SK-N-SH treated with all-trans-retinoic acid at 6 μM for 48 hours (cell line): ENCODE results near the gene AUTS2.

Source experiments
- ATAC-seq: fragments of 200-7000 bp; cut with Tn5 transposase; 3 replicates; pipeline ENCODE4 v1.9.1; 2020; ENCODE audit warnings: mild to moderate bottlenecking, moderate library complexity
- ARNTL ChIP-seq: fragments of 450-650 bp; formaldehyde crosslinking; IDR thresholded peaks from 2 replicates; pipeline ENCODE4 v1.5.0; 2020; ENCODE audit warnings: low read depth, mild to moderate bottlenecking, moderate library complexity, borderline replicate concordance
- BACH2 ChIP-seq: fragments of 250-450 bp; sonication (Bioruptor Pico); IDR thresholded peaks from 2 replicates; pipeline ENCODE4 v1.9.0; 2021; ENCODE audit warnings: mild to moderate bottlenecking, borderline replicate concordance
- CSDC2 ChIP-seq: fragments of 250-450 bp; sonication (Bioruptor Pico); IDR thresholded peaks from 2 replicates; pipeline ENCODE4 v1.5.0; 2020; ENCODE audit warnings: mild to moderate bottlenecking, moderate library complexity
- ESRRG ChIP-seq: fragments of 250-450 bp; sonication (Bioruptor Pico); IDR thresholded peaks from 2 replicates; pipeline ENCODE4 v1.6.1; 2021; ENCODE audit warnings: mild to moderate bottlenecking
- GLIS3 ChIP-seq: fragments of 250-450 bp; sonication (Bioruptor Pico); IDR thresholded peaks from 2 replicates; pipeline ENCODE4 v1.5.0; 2020; ENCODE audit warnings: mild to moderate bottlenecking, moderate library complexity
- ISL1 ChIP-seq: fragments of 250-450 bp; sonication (Bioruptor Pico); IDR thresholded peaks from 2 replicates; pipeline ENCODE4 v2.1.2; 2022; ENCODE audit warnings: mild to moderate bottlenecking, moderate library complexity
- OSR1 ChIP-seq: fragments of 250-450 bp; sonication (Bioruptor Pico); IDR thresholded peaks from 2 replicates; pipeline ENCODE4 v1.8.0; 2022; ENCODE audit warnings: moderate library complexity, mild to moderate bottlenecking, inconsistent platforms
- PPARA ChIP-seq: fragments of 250-450 bp; sonication (Bioruptor Pico); IDR thresholded peaks from 2 replicates; pipeline ENCODE4 v1.5.0; 2020; ENCODE audit warnings: mild to moderate bottlenecking, borderline replicate concordance
- RARB ChIP-seq: fragments of 250-450 bp; sonication (Bioruptor Pico); IDR thresholded peaks from 2 replicates; pipeline ENCODE4 v1.8.0; 2021; ENCODE audit warnings: mild to moderate bottlenecking, moderate library complexity
- SNAI2 ChIP-seq: fragments of 250-450 bp; sonication (Bioruptor Pico); IDR thresholded peaks from 2 replicates; pipeline ENCODE4 v1.5.0; 2020; ENCODE audit warnings: mild to moderate bottlenecking, moderate library complexity
- TCF4 ChIP-seq: fragments of 250-450 bp; sonication (Bioruptor Pico); IDR thresholded peaks from 2 replicates; pipeline ENCODE4 v1.8.0; 2021; ENCODE audit warnings: mild to moderate bottlenecking, moderate library complexity, borderline replicate concordance
- TOX ChIP-seq: fragments of 250-450 bp; sonication (Bioruptor Pico); IDR thresholded peaks from 2 replicates; pipeline ENCODE4 v1.8.0; 2021; ENCODE audit warnings: mild to moderate bottlenecking, moderate library complexity, borderline replicate concordance
- ZC3H10 ChIP-seq: fragments of 250-450 bp; sonication (Bioruptor Pico); IDR thresholded peaks from 2 replicates; pipeline ENCODE4 v1.5.1; 2021; ENCODE audit warnings: mild to moderate bottlenecking, moderate library complexity
- ZFP3 ChIP-seq: fragments of 250-450 bp; sonication (Bioruptor Pico); IDR thresholded peaks from 2 replicates; pipeline ENCODE4 v1.5.0; 2020; ENCODE audit warnings: mild to moderate bottlenecking, moderate library complexity
- ZFP30 ChIP-seq: fragments of 450-650 bp; formaldehyde crosslinking; IDR thresholded peaks from 2 replicates; pipeline ENCODE4 v1.5.0; 2022; ENCODE audit warnings: mild to moderate bottlenecking, moderate library complexity
- ZNF565 ChIP-seq: fragments of 450-650 bp; formaldehyde crosslinking; conservative IDR thresholded peaks from 2 replicates; pipeline ENCODE4 v1.5.0; 2020; ENCODE audit warnings: low read depth, mild to moderate bottlenecking, moderate library complexity
- ZNF70 ChIP-seq: fragments of 450-650 bp; formaldehyde crosslinking; IDR thresholded peaks from 2 replicates; pipeline ENCODE4 v1.5.0; 2020; ENCODE audit warnings: mild to moderate bottlenecking, moderate library complexity
- ZNF8 ChIP-seq: fragments of 450-650 bp; formaldehyde crosslinking; IDR thresholded peaks from 2 replicates; pipeline ENCODE4 v1.5.0; 2020; ENCODE audit warnings: mild to moderate bottlenecking, moderate library complexity
- TF ChIP-seq, protein P1 (sequence below): fragments of 250-450 bp; sonication (Bioruptor Pico); IDR thresholded peaks from 2 replicates; pipeline ENCODE4 v1.8.0; 2021; ENCODE audit warnings: low read depth, mild to moderate bottlenecking, moderate library complexity, borderline replicate concordance
- TF ChIP-seq, protein P2 (sequence below): fragments of 250-450 bp; sonication (Bioruptor Pico); IDR thresholded peaks from 2 replicates; pipeline ENCODE4 v1.5.0; 2020; ENCODE audit warnings: mild to moderate bottlenecking, moderate library complexity
- TF ChIP-seq, protein P3 (sequence below): fragments of 250-450 bp; sonication (Bioruptor Pico); IDR thresholded peaks from 2 replicates; pipeline ENCODE4 v1.8.0; 2020; ENCODE audit warnings: mild to moderate bottlenecking, moderate library complexity, borderline replicate concordance

AUTS2 gene

DNA sequence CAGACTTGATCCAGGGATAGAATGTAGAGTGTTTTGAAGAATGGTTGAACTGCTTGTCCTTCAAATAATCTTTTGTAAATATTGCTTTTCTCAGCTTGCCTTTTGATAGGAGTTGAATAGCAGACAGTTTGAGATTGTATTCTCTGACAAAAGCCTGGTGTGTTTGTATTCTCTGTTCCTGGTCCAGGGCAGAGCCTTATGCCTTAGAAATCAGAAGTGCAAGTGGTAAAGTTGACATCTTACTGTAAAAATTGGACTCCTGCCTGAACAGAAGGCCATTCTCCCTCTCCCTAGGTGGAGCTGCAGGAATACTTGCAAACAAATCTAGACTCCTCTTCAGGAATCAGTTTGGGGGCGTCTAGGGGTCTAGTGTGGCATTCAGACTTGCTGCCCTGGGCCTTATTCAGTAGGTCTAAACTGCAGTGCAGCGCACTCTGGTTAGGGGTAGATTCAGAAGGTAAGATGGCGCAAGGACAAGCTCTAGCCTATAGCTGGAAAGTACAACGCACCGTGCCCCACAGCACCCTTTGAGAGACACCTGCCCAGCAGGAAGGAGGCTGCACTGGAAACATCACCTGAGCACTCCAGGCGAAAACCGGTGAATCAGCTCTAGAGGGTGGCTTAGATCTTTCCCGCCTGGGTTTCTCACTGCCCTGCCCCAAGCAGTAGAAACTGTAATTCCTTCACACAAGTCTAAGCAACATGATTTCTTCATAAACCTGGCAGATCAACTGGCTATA, 925.1 kb downstream of the AUTS2 start:
- no peak for TF ChIP-seq ZFP3 (CRISPR knock-in tag)
- no peak for TF ChIP-seq ARNTL (CRISPR knock-in tag)
- TF ChIP-seq ZFP30, result no peak
- TF ChIP-seq ISL1, result no peak
- TF ChIP-seq TOX (CRISPR knock-in tag), result no peak
- TF ChIP-seq, protein P1, sequence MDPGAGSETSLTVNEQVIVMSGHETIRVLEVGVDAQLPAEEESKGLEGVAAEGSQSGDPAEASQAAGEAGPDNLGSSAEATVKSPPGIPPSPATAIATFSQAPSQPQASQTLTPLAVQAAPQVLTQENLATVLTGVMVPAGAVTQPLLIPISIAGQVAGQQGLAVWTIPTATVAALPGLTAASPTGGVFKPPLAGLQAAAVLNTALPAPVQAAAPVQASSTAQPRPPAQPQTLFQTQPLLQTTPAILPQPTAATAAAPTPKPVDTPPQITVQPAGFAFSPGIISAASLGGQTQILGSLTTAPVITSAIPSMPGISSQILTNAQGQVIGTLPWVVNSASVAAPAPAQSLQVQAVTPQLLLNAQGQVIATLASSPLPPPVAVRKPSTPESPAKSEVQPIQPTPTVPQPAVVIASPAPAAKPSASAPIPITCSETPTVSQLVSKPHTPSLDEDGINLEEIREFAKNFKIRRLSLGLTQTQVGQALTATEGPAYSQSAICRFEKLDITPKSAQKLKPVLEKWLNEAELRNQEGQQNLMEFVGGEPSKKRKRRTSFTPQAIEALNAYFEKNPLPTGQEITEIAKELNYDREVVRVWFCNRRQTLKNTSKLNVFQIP, result no peak
- no peak for TF ChIP-seq ZC3H10 (CRISPR knock-in tag)
- no peak for TF ChIP-seq TCF4 (CRISPR knock-in tag)
- no peak for TF ChIP-seq ZNF565 (CRISPR knock-in tag)
- TF ChIP-seq, protein P2, sequence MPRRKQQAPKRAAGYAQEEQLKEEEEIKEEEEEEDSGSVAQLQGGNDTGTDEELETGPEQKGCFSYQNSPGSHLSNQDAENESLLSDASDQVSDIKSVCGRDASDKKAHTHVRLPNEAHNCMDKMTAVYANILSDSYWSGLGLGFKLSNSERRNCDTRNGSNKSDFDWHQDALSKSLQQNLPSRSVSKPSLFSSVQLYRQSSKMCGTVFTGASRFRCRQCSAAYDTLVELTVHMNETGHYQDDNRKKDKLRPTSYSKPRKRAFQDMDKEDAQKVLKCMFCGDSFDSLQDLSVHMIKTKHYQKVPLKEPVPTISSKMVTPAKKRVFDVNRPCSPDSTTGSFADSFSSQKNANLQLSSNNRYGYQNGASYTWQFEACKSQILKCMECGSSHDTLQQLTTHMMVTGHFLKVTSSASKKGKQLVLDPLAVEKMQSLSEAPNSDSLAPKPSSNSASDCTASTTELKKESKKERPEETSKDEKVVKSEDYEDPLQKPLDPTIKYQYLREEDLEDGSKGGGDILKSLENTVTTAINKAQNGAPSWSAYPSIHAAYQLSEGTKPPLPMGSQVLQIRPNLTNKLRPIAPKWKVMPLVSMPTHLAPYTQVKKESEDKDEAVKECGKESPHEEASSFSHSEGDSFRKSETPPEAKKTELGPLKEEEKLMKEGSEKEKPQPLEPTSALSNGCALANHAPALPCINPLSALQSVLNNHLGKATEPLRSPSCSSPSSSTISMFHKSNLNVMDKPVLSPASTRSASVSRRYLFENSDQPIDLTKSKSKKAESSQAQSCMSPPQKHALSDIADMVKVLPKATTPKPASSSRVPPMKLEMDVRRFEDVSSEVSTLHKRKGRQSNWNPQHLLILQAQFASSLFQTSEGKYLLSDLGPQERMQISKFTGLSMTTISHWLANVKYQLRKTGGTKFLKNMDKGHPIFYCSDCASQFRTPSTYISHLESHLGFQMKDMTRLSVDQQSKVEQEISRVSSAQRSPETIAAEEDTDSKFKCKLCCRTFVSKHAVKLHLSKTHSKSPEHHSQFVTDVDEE (CRISPR knock-in tag), result no peak
- no peak for TF ChIP-seq CSDC2 (CRISPR knock-in tag)
- TF ChIP-seq ZNF8 (CRISPR knock-in tag), result no peak
- TF ChIP-seq PPARA (CRISPR knock-in tag), result no peak
- no peak for TF ChIP-seq BACH2 (CRISPR knock-in tag)
- no peak for TF ChIP-seq ZNF70 (CRISPR knock-in tag)
- no peak for TF ChIP-seq RARB (CRISPR knock-in tag)
- ATAC-seq, result no peak

DNA sequence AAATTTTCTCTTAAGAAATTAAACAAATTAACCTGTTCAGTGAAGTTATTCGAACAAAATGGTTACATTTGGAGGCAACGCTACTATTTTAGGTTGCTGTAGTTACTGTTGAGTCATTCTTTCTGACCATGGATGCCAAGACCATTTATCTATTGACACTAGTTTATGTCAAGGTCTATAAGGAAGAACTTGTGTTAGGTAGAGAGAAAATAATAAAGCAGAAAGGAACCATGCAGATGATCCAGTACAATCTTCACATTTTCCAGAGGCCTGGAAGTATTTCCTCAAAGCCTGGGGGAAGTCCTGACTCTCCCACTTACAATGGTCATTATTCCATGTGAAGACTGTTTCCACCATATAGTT, 925.7 kb downstream of the AUTS2 start:
- ATAC-seq, result no peak
- TF ChIP-seq TCF4 (CRISPR knock-in tag) (no peak), CSDC2 (CRISPR knock-in tag) (no peak), OSR1 (no peak), ARNTL (CRISPR knock-in tag) (no peak)

DNA sequence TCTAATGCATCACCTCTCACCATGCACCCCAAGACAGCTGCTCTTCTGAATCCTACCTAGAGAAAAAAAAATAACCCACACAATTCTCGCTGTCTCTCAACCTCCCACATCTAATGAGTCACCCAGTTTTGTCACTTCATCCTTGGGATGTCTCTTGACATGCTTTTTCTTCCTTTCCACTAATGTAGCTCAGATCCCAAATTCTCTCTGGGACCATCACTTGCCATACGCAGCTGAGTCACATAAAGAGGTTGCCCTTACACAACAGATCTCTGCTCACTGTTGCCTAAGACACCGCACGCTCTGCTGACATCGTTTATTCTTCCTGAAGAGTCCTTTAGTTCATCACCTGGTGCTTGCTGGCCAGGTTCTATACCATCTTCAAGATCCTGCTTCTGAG, 927.7 kb downstream of the AUTS2 start:
- ATAC-seq, result no peak
- TF ChIP-seq ARNTL (CRISPR knock-in tag) (no peak), ESRRG (CRISPR knock-in tag) (no peak), ZC3H10 (CRISPR knock-in tag) (no peak), OSR1 (no peak), PPARA (CRISPR knock-in tag) (no peak), RARB (CRISPR knock-in tag) (no peak), TOX (CRISPR knock-in tag) (no peak), SNAI2 (CRISPR knock-in tag) (no peak), BACH2 (CRISPR knock-in tag) (no peak), ISL1 (no peak), GLIS3 (CRISPR knock-in tag) (no peak), TCF4 (CRISPR knock-in tag) (no peak)
- TF ChIP-seq, protein P1, result no peak
- TF ChIP-seq, protein P3, sequence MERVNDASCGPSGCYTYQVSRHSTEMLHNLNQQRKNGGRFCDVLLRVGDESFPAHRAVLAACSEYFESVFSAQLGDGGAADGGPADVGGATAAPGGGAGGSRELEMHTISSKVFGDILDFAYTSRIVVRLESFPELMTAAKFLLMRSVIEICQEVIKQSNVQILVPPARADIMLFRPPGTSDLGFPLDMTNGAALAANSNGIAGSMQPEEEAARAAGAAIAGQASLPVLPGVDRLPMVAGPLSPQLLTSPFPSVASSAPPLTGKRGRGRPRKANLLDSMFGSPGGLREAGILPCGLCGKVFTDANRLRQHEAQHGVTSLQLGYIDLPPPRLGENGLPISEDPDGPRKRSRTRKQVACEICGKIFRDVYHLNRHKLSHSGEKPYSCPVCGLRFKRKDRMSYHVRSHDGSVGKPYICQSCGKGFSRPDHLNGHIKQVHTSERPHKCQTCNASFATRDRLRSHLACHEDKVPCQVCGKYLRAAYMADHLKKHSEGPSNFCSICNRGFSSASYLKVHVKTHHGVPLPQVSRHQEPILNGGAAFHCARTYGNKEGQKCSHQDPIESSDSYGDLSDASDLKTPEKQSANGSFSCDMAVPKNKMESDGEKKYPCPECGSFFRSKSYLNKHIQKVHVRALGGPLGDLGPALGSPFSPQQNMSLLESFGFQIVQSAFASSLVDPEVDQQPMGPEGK, result no peak
- TF ChIP-seq, all 23 proteins: peak for 0
